Urothelium cell line (cell line): ENCODE results near the gene SF3B1.
"Not testable (repeated sequence)": the region's sequence is repeated elsewhere in the genome, so short reads cannot be mapped to it uniquely, and the experiment has no call there.

Experiments
- DNase-seq: peaks from one replicate; pipeline ENCODE4 v3.0.0; 2011; ENCODE audit warnings: low spot score, mixed read lengths
- FAIRE-seq: peaks from 2 replicates; lab custom pipeline; 2011; peaks lifted over from hg19 to GRCh38; lab: Jason Lieb, UNC

The SF3B1 gene

GRCh38 chr2:197383825-197384224 is 51.0 kb downstream of the SF3B1 start:
- no peak for FAIRE-seq

GRCh38 chr2:197381641-197382040 is 53.2 kb downstream of the SF3B1 start:
- no peak for DNase-seq
- no peak for FAIRE-seq

More at GRCh38 chr2:197383825-197384224, 51.0 kb downstream of the SF3B1 start:
- DNase-seq = no peak

GRCh38 chr2:197379918-197380309 is 54.9 kb downstream of the SF3B1 start:
- FAIRE-seq, DNase-seq: not testable (repeated sequence)

GRCh38 chr2:197379308-197379917 is 55.4 kb downstream of the SF3B1 start:
- DNase-seq = not testable (repeated sequence)

GRCh38 chr2:197378494-197379307 is 56.1 kb downstream of the SF3B1 start:
- FAIRE-seq (no peak), DNase-seq (peak; percentile 62)

More at GRCh38 chr2:197379308-197379917, 55.4 kb downstream of the SF3B1 start:
- FAIRE-seq = not testable (repeated sequence)

- FAIRE-seq (no peak), DNase-seq (no peak)
Observed at GRCh38 chr2:197378086-197378485, 56.7 kb downstream of the SF3B1 start.

GRCh38 chr2:197377670-197378069 is 57.2 kb downstream of the SF3B1 start:
- DNase-seq = no peak
- FAIRE-seq = no peak

- DNase-seq (no peak), FAIRE-seq (no peak)
Observed at GRCh38 chr2:197372592-197372991, 62.2 kb downstream of the SF3B1 start.

- not testable (repeated sequence) for DNase-seq, FAIRE-seq
Observed at GRCh38 chr2:197370664-197371063, 64.2 kb downstream of the SF3B1 start.

GRCh38 chr2:197369933-197370320 is 64.9 kb downstream of the SF3B1 start:
- FAIRE-seq (no peak), DNase-seq (no peak)

- DNase-seq (no peak), FAIRE-seq (no peak)
Observed at GRCh38 chr2:197369228-197369932, 65.4 kb downstream of the SF3B1 start.

- FAIRE-seq = no peak
Observed at GRCh38 chr2:197368412-197368811, 66.4 kb downstream of the SF3B1 start.

GRCh38 chr2:197363998-197364397 is 70.8 kb downstream of the SF3B1 start:
- no peak for FAIRE-seq
- no peak for DNase-seq

More at GRCh38 chr2:197368412-197368811, 66.4 kb downstream of the SF3B1 start:
- DNase-seq = no peak

GRCh38 chr2:197360744-197361156 is 74.1 kb downstream of the SF3B1 start:
- no peak for DNase-seq
- FAIRE-seq = no peak

GRCh38 chr2:197359859-197360258 is 75.0 kb downstream of the SF3B1 start:
- no peak for FAIRE-seq
- DNase-seq = no peak

GRCh38 chr2:197358931-197359330 is 75.9 kb downstream of the SF3B1 start:
- FAIRE-seq (no peak), DNase-seq (no peak)

GRCh38 chr2:197357986-197358385 is 76.8 kb downstream of the SF3B1 start:
- no peak for FAIRE-seq
- no peak for DNase-seq

- no peak for FAIRE-seq
- DNase-seq = no peak
Observed at GRCh38 chr2:197356136-197356535, 78.7 kb downstream of the SF3B1 start.

- no peak for DNase-seq
- no peak for FAIRE-seq
Observed at GRCh38 chr2:197354169-197354558, 80.7 kb downstream of the SF3B1 start.

GRCh38 chr2:197353393-197354168 is 81.2 kb downstream of the SF3B1 start:
- no peak for DNase-seq
- no peak for FAIRE-seq

GRCh38 chr2:197349699-197350098 is 85.1 kb downstream of the SF3B1 start:
- DNase-seq = no peak
- no peak for FAIRE-seq
